ENCODE results near the gene MTHFD1. TPM values are rescaled to one million over a fixed set of nuclear protein-coding genes. Genes with fewer than 3 reads are reported as not detected.

The MTHFD1 gene
- total RNA-seq, 1 experiment from 2014 or later = 153 TPM

- no peak for ATAC-seq
- Histone ChIP-seq H3K79me2 (ENCODE audit: insufficient read depth, low read length) (no peaks in the 10 kb centered on the region), H3K4me1 (ENCODE audit: control insufficient read depth in 1 of 2, insufficient read depth in 2 of 2, low read length in 2 of 2) (peaks cover 32 to 34% of the 10 kb centered on the region in 2 experiments), H3K9ac (ENCODE audit: low read length) (peak overlapping the region; percentile 41; the same call in 1 of the 2 replicates), H3K4me2 (ENCODE audit: low read length) (peak overlapping the region; percentile 69), H3K9me2 (ENCODE audit: insufficient read depth) (no peaks in the 10 kb centered on the region), H3K9me3 (ENCODE audit: control insufficient read depth in 1 of 2, insufficient read depth in 1 of 2, low read depth in 1 of 2, low read length in 2 of 2) (no peaks in the 10 kb centered on the region), H3K27ac (ENCODE audit: low read depth, low read length) (peak overlapping the region; percentile 89; the same call in 1 of the 2 replicates), H4K20me1 (ENCODE audit: insufficient read depth) (no peaks in the 10 kb centered on the region), H3K36me3 (ENCODE audit: control insufficient read depth in 1 of 2, insufficient read depth in 2 of 2, low read length in 2 of 2) (peaks cover 31 to 48% of the 10 kb centered on the region in 2 experiments), H2AFZ (ENCODE audit: low read depth, low read length, poor library complexity, severe bottlenecking) (no peak overlapping the region), H3K27me3 (ENCODE audit: insufficient read depth, low read length) (no peaks in the 10 kb centered on the region), H3K4me3 (replicated peaks in 1 of 2; ENCODE audit: low read depth in 1 of 2, low read length in 2 of 2) (no peak overlapping the region)
- TF ChIP-seq, protein P1, sequence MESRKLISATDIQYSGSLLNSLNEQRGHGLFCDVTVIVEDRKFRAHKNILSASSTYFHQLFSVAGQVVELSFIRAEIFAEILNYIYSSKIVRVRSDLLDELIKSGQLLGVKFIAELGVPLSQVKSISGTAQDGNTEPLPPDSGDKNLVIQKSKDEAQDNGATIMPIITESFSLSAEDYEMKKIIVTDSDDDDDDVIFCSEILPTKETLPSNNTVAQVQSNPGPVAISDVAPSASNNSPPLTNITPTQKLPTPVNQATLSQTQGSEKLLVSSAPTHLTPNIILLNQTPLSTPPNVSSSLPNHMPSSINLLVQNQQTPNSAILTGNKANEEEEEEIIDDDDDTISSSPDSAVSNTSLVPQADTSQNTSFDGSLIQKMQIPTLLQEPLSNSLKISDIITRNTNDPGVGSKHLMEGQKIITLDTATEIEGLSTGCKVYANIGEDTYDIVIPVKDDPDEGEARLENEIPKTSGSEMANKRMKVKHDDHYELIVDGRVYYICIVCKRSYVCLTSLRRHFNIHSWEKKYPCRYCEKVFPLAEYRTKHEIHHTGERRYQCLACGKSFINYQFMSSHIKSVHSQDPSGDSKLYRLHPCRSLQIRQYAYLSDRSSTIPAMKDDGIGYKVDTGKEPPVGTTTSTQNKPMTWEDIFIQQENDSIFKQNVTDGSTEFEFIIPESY (IDR thresholded peaks at IDR 0.05; ENCODE audit: extremely low read depth, insufficient replicate concordance, low read length) = no peak
- TF ChIP-seq, protein P2, sequence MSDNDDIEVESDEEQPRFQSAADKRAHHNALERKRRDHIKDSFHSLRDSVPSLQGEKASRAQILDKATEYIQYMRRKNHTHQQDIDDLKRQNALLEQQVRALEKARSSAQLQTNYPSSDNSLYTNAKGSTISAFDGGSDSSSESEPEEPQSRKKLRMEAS (IDR thresholded peaks at IDR 0.05) = no peak
- no peak for TF ChIP-seq POLR2A (IDR thresholded peaks at IDR 0.05; ENCODE audit: borderline replicate concordance, extremely low read depth, insufficient read depth, insufficient read length)
- TF ChIP-seq ELF1 (IDR thresholded peaks at IDR 0.05; ENCODE audit: borderline replicate concordance, low read depth) = no peak
- TF ChIP-seq CBX3 (IDR thresholded peaks at IDR 0.05; ENCODE audit: low read depth) = no peak
- TF ChIP-seq SIN3A (IDR thresholded peaks at IDR 0.05; ENCODE audit: low read depth) = no peak
- TF ChIP-seq EGR1 (IDR thresholded peaks at IDR 0.05; ENCODE audit: low read depth) = no peak
- TF ChIP-seq, protein P3, sequence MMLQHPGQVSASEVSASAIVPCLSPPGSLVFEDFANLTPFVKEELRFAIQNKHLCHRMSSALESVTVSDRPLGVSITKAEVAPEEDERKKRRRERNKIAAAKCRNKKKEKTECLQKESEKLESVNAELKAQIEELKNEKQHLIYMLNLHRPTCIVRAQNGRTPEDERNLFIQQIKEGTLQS (IDR thresholded peaks at IDR 0.05) = no peak
- no peak for TF ChIP-seq SRF (IDR thresholded peaks at IDR 0.05; ENCODE audit: low read depth)
- no peak for TF ChIP-seq SP1 (IDR thresholded peaks at IDR 0.05; ENCODE audit: low read depth)
- no peak for TF ChIP-seq EZH2 (IDR thresholded peaks at IDR 0.05)
- TF ChIP-seq POLR2AphosphoS5 (IDR thresholded peaks at IDR 0.05; ENCODE audit: low read depth, low read length) = no peak
- no peak for TF ChIP-seq TCF7L2 (IDR thresholded peaks at IDR 0.05; ENCODE audit: borderline replicate concordance, extremely low read depth, insufficient read depth, insufficient read length)
- TF ChIP-seq RAD21 (IDR thresholded peaks at IDR 0.05; ENCODE audit: low read depth) = no peak
- TF ChIP-seq, protein P4, sequence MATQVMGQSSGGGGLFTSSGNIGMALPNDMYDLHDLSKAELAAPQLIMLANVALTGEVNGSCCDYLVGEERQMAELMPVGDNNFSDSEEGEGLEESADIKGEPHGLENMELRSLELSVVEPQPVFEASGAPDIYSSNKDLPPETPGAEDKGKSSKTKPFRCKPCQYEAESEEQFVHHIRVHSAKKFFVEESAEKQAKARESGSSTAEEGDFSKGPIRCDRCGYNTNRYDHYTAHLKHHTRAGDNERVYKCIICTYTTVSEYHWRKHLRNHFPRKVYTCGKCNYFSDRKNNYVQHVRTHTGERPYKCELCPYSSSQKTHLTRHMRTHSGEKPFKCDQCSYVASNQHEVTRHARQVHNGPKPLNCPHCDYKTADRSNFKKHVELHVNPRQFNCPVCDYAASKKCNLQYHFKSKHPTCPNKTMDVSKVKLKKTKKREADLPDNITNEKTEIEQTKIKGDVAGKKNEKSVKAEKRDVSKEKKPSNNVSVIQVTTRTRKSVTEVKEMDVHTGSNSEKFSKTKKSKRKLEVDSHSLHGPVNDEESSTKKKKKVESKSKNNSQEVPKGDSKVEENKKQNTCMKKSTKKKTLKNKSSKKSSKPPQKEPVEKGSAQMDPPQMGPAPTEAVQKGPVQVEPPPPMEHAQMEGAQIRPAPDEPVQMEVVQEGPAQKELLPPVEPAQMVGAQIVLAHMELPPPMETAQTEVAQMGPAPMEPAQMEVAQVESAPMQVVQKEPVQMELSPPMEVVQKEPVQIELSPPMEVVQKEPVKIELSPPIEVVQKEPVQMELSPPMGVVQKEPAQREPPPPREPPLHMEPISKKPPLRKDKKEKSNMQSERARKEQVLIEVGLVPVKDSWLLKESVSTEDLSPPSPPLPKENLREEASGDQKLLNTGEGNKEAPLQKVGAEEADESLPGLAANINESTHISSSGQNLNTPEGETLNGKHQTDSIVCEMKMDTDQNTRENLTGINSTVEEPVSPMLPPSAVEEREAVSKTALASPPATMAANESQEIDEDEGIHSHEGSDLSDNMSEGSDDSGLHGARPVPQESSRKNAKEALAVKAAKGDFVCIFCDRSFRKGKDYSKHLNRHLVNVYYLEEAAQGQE (IDR thresholded peaks at IDR 0.05; ENCODE audit: low read depth) = no peak
- TF ChIP-seq, protein P5, sequence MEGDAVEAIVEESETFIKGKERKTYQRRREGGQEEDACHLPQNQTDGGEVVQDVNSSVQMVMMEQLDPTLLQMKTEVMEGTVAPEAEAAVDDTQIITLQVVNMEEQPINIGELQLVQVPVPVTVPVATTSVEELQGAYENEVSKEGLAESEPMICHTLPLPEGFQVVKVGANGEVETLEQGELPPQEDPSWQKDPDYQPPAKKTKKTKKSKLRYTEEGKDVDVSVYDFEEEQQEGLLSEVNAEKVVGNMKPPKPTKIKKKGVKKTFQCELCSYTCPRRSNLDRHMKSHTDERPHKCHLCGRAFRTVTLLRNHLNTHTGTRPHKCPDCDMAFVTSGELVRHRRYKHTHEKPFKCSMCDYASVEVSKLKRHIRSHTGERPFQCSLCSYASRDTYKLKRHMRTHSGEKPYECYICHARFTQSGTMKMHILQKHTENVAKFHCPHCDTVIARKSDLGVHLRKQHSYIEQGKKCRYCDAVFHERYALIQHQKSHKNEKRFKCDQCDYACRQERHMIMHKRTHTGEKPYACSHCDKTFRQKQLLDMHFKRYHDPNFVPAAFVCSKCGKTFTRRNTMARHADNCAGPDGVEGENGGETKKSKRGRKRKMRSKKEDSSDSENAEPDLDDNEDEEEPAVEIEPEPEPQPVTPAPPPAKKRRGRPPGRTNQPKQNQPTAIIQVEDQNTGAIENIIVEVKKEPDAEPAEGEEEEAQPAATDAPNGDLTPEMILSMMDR (IDR thresholded peaks at IDR 0.05 in 2 of 3, conservative IDR thresholded peaks at IDR 0.05 in 1 of 3; ENCODE audit: borderline replicate concordance in 1 of 3, insufficient read depth in 1 of 3, low read depth in 2 of 3, low read length in 2 of 3) = no peak
- TF ChIP-seq EZH2phosphoT487 (IDR thresholded peaks at IDR 0.05; ENCODE audit: borderline replicate concordance) = no peak
- no peak for TF ChIP-seq JUND (IDR thresholded peaks at IDR 0.05)
- intact Hi-C loops (cut with micrococcal nuclease) = no loop called here
- POLR2A ChIA-PET = no interaction called here
- RAD21 ChIA-PET (ENCODE audit: low non-redundant PET in 1 of 2, low total read pairs in 2 of 2, uncharacterized antibody in 2 of 2, unreplicated experiment in 2 of 2) = no interaction called here
- CTCF ChIA-PET = no interaction called here
- no TSS peak for BruUV-seq (replicated peaks)
- DNase-seq (ENCODE audit: low read depth, low spot score) = no peak
These were observed 51.0 kb downstream of the MTHFD1 start for GRCh38 chr14:64439141-64439540.
